DOHH2 (cell line): ENCODE measurements around the gene OTP.

Experiments
- CTCF ChIP-seq: fragments of 200-600 bp; sonication (generic); IDR thresholded peaks from one replicate; pipeline ENCODE4 v1.5.1; 2014; ENCODE audit warnings: antibody characterized with exemption, mild to moderate bottlenecking, low read depth, low read length; ENCODE audit not compliant: poor library complexity, severe bottlenecking
- EZH2phosphoT487 ChIP-seq: fragments of 200-600 bp; sonication (generic); IDR thresholded peaks from 2 replicates; pipeline ENCODE4 v1.6.1; 2017; ENCODE audit warnings: borderline replicate concordance, mild to moderate bottlenecking, antibody characterized with exemption, low read length, moderate library complexity, mixed read lengths

- no peak for TF ChIP-seq CTCF
- TF ChIP-seq EZH2phosphoT487: no peak
Measured at GRCh38 chr5:77650686-77651085, 12.2 kb upstream of the OTP start.
